ENCODE results near the gene ZNF222. TPM values are rescaled to one million over a fixed set of nuclear protein-coding genes. Genes with fewer than 3 reads are reported as not detected.

ZNF222 gene
- total RNA-seq, 1 experiment from 2014 or later = 9.2 TPM

DNA sequence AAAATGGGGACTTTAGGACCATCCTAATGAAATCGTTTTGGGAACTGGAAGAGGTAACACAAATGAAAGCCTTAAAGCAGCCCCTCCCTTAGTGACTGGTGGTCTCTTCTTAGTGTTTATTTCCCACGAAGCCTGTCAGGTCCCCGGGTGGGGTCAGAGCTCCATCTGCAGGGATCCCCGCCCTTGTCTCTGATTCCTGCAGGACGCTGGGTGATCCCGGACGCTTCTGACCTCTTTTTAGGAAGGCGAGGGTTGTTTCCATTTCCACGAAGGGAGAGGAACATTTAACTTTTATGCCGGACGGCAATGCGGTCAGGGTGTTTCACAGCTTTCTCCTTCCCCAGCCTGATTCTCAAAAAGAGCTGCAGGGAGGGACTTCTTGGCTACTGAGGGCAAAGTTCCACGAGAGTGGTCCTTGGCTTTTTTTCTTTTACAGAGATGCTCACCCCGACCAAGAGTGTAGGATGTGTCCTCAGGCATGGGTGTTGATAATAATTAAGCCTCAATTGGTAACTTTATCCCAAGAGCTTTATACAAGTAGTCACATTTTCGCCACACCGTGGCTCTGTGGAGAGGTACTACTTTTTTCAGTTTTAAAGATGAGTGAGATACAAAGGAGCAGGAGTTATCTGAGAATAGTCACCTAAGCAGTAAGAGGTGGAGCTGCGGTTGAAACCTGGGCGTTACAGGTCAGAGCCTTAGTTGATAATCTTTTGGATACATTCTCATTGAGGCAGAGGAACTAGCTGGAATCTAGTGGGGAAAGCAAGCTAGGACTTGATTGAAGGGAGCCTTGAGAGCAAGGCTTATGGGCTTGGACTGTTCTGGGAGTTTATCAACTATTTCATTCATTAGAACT, 47.6 kb downstream of the ZNF222 start:
- Histone ChIP-seq H3K9me3 (replicated peaks) (no peaks in the 10 kb centered on the region; the same call in 1 of the 2 replicates), H3K27ac (no peak overlapping the region; the same call in 1 of the 2 replicates), H3K36me3 (peaks cover 3% of the 10 kb centered on the region; the same call in 1 of the 2 replicates), H3K4me1 (no peaks in the 10 kb centered on the region), H3K27me3 (no peaks in the 10 kb centered on the region), H3K4me3 (peak overlapping the region; percentile 67)
- peak; percentile 5 to 41 for DNase-seq

DNA sequence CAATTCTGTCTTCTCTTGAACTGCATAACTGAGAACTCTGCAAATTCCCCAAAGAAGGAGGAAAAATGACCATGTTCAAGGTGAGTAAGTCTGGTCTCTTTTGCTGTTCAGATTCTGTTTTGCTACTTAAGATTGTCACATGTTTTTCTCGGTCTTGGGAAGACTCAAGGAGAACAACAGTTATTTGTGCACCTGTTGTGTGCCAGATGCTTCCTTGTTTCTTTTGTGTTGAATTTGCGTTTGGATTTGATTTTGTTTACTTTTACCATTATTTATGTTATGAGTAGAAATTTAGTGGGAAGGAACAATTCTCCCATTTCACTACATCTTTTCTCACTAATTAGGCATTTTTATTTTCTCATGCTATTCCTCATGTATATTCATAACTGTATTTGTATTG, 51.1 kb downstream of the ZNF222 start:
- H3K4me3 ChIP-seq = no peak overlapping the region
- no peaks in the 10 kb centered on the region; the same call in 1 of the 2 replicates for H3K36me3 ChIP-seq
- H3K4me1 ChIP-seq = no peaks in the 10 kb centered on the region
- no peak overlapping the region for H3K27ac ChIP-seq
- no peaks in the 10 kb centered on the region for H3K9me3 ChIP-seq (replicated peaks)
- no peaks in the 10 kb centered on the region for H3K27me3 ChIP-seq
- no peak for DNase-seq

Other genes with a start within 250 kb of the ZNF222 start
- gene KCNN4, start 244.4 kb upstream of the ZNF222 start, total RNA-seq (2014; rRNA removed; shearing (Covaris generic)) = 0.38 and 0.63 TPM in 2 replicates
- gene LYPD5, start 222.9 kb upstream of the ZNF222 start, total RNA-seq (2014; rRNA removed; shearing (Covaris generic)) = 0.06 and 0.35 TPM in 2 replicates
- 9.7 and 15.0 TPM in 2 replicates for gene ZNF283, start 198.1 kb upstream of the ZNF222 start, total RNA-seq (2014; rRNA removed; shearing (Covaris generic))
- 0.63 and 1.6 TPM in 2 replicates for gene ZNF404, start 141.4 kb upstream of the ZNF222 start, total RNA-seq (2014; rRNA removed; shearing (Covaris generic))
- gene ZNF45, start 90.1 kb upstream of the ZNF222 start, total RNA-seq (2014; rRNA removed; shearing (Covaris generic)) = 14.2 and 14.4 TPM in 2 replicates
- 7.5 and 8.5 TPM in 2 replicates for gene ZNF221, start 74.2 kb upstream of the ZNF222 start, total RNA-seq (2014; rRNA removed; shearing (Covaris generic))
- gene ZNF155, start 41.2 kb upstream of the ZNF222 start, total RNA-seq (2014; rRNA removed; shearing (Covaris generic)) = 6.8 and 8.1 TPM in 2 replicates
- gene ZNF230, start 22.4 kb upstream of the ZNF222 start, total RNA-seq (2014; rRNA removed; shearing (Covaris generic)) = 6.0 and 6.5 TPM in 2 replicates
- gene ZNF223, start 26.7 kb downstream of the ZNF222 start, total RNA-seq (2014; rRNA removed; shearing (Covaris generic)) = 5.9 and 6.3 TPM in 2 replicates
- gene ZNF284, start 46.8 kb downstream of the ZNF222 start, total RNA-seq (2014; rRNA removed; shearing (Covaris generic)) = 4.0 and 4.7 TPM in 2 replicates
- 18.1 and 26.3 TPM in 2 replicates for gene ZNF224, start 69.0 kb downstream of the ZNF222 start, total RNA-seq (2014; rRNA removed; shearing (Covaris generic))
- gene ZNF225, start 88.0 kb downstream of the ZNF222 start, total RNA-seq (2014; rRNA removed; shearing (Covaris generic)) = 5.1 and 6.3 TPM in 2 replicates
- gene ZNF234, start 116.2 kb downstream of the ZNF222 start, total RNA-seq (2014; rRNA removed; shearing (Covaris generic)) = 10.5 and 11.6 TPM in 2 replicates
- 14.8 and 18.0 TPM in 2 replicates for gene ZNF226, start 139.7 kb downstream of the ZNF222 start, total RNA-seq (2014; rRNA removed; shearing (Covaris generic))
- gene ZNF227, start 187.2 kb downstream of the ZNF222 start, total RNA-seq (2014; rRNA removed; shearing (Covaris generic)) = 20.2 and 22.0 TPM in 2 replicates
- gene ZNF233, start 234.5 kb downstream of the ZNF222 start, total RNA-seq (2014; rRNA removed; shearing (Covaris generic)) = 0.08 TPM in 2 replicates

Measured in SJCRH30 (cell line).